GM12801 (cell line): ENCODE data around the gene RHOBTB3.

ENCODE experiments used
- TF ChIP-seq, protein P1 (sequence below): IDR thresholded peaks from one replicate; pipeline ENCODE4 v1.5.1; 2011; ENCODE audit warnings: control low read depth; ENCODE audit not compliant: insufficient read length; ENCODE audit errors: extremely low read depth

RHOBTB3 gene

GRCh38 chr5:95727764-95728191, 3.4 kb upstream of the RHOBTB3 start:
- TF ChIP-seq, protein P1, sequence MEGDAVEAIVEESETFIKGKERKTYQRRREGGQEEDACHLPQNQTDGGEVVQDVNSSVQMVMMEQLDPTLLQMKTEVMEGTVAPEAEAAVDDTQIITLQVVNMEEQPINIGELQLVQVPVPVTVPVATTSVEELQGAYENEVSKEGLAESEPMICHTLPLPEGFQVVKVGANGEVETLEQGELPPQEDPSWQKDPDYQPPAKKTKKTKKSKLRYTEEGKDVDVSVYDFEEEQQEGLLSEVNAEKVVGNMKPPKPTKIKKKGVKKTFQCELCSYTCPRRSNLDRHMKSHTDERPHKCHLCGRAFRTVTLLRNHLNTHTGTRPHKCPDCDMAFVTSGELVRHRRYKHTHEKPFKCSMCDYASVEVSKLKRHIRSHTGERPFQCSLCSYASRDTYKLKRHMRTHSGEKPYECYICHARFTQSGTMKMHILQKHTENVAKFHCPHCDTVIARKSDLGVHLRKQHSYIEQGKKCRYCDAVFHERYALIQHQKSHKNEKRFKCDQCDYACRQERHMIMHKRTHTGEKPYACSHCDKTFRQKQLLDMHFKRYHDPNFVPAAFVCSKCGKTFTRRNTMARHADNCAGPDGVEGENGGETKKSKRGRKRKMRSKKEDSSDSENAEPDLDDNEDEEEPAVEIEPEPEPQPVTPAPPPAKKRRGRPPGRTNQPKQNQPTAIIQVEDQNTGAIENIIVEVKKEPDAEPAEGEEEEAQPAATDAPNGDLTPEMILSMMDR, result no peak

DNA sequence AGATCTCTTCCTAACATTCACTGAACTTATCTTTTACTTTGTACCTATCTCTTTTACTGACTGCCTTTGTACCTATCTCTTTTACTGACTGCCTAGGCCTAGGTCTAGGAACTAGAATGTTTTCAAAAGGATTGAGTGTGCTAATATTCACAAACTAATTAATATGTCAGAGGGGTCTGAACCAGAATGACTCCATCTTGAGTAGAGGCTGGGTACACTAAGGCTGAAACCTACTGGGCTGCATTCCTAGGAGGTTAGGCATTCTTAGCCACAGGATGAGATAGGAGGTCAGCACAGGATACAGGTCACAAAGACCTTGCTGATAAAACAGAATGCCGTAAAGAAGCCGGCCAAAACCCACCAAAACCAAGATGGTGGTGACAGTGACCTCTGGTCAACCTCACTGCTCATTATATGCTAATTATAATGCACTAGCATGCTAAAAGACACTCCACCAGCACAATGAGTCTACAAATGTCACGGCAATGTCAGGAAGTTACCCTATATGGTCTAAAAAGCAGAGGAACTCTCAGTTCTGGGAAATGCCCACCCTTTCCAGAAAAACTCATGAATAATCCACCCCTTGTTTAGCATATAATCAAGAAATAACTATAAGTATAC, 2.5 kb upstream of the RHOBTB3 start:
- TF ChIP-seq, protein P1, result no peak

DNA sequence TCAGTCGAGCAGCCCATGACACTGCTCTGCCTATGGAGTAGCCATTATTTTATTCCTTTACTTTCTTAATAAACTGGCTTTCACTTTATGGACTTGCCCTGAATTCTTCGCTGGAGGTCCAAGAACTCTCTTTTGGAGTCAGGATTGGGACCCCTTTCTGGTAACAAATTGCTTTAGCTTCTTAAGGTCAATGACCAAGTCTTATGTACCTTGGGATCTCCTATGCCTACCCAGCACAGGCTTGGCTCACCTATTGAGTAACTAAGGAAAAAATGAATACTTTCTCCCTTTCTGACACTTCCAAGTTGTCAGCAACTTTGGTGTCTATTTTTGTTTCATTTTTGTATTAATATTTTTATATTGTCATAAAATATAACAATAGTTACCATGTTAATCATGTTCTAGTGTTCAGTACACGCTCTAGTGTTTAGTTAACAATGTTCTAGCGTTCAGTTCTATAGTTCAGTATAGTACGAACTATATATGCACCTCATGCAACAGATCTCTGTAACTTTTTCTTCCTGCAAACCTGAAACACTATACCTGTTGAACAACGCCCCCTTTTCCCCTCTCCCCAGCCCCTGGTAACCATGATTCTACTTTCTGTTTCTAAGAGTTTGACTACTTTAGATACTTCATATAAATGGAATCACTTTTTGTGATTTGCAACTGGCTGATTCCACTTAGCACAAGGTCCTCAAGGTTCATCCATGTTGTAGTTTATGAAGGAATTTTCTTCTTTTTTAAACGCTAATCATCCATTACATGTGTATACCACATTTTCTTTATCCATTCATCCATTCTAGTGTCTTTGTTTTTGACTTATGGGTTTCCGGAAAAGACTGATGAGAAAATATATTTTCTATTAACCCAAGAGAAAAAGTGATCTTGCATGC, 1.8 kb upstream of the RHOBTB3 start:
- TF ChIP-seq, protein P1, result no peak

GRCh38 chr5:95730011-95730700, 980 bp upstream of the RHOBTB3 start:
- TF ChIP-seq, protein P1, result no peak

DNA sequence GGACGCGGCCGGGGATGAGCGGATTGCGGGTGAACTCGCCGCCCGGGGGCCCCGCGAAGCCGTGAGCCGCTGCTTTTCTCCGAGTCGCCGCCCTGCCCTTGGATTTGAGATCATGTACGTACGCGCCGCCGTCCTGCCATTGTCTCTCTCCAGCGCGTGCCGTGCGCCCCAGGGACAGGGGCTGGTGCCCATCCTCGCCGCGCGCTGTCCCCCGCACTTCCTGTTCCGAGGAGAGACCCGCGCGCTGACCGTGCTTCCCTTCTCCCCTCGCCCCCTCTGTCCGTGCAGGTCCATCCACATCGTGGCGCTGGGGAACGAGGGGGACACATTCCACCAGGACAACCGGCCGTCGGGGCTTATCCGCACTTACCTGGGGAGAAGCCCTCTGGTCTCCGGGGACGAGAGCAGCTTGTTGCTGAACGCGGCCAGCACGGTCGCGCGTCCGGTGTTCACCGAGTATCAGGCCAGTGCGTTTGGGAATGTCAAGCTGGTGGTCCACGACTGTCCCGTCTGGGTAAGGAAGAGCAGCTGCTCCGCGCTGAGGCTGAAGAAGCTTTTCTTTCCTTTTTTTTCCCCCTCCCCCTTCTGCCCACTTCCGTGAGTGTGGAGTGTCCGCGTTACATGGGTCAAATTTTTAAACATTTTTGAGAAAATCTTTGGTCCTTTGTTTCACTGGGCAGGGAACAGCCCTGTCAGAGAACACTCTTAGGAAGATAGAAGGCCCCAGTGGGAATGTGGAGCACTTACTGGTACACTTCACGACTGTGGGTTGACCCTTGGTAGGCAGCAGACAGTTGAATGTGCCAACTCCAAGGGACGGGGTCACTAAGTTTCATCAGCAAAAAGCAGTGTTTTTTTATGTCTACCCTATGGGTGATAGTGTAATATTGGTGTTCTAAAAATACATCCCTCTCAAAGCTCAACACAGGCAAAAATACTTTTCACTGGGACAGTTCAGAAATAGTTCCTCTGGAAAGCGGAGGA, 727 bp downstream of the RHOBTB3 start:
- TF ChIP-seq, protein P1, result no peak

DNA sequence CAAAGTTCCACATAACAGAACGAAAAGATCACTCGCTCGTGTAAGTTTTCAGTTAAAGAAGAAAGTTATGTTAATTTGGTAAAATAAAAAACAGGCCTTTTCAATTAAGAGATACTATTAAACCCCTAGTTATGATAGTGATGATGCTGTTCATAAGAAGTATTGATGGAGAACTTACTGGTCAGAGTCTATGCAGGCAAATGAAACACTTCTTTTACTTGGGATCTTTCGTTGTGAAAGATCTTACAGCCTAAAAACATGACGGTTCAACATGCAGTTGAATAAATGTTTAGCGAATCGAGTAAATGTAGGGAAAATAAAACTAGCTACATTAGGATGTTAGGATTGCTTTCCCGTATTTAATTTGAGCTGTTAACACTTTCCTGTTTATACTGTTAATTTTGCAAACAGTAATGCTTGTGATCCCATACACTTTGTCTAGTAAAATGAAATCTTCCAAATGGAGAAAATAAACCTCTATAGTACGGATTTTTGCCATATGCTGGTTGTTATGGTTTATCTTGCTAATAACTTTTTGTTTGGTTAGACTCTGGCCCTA, 2.0 kb downstream of the RHOBTB3 start:
- TF ChIP-seq, protein P1, result no peak
